ENCODE data around the gene POLR3E. TPM values are rescaled to one million over a fixed set of nuclear protein-coding genes. Genes with fewer than 3 reads are reported as not detected.

POLR3E gene
- total and polyA plus RNA-seq, 2 donors (not counting 1 experiment from before 2014, with no cell fraction given) = 97.1 to 98.4 TPM

GRCh38 chr16:22326369-22326652, 29.1 kb downstream of the POLR3E start:
- intact Hi-C loops (cut with micrococcal nuclease) = no loop called here
- Mint-ChIP-seq H3K9me3 (ENCODE audit: insufficient read depth) (no peaks in the 10 kb centered on the region), H3K4me1 (no peaks in the 10 kb centered on the region), H3K4me3 (no peak overlapping the region), H3K27ac (no peak overlapping the region), H3K27me3 (no peaks in the 10 kb centered on the region)
- H3K4me3 ChIP-seq (ENCODE audit: control extremely low read depth in 1 of 5, extremely low read depth in 1 of 5, insufficient read depth in 1 of 5, low read depth in 2 of 5, low read length in 4 of 5) = no peak overlapping the region
- H4K20me1 ChIP-seq (ENCODE audit: control insufficient read depth, insufficient read depth, low read length, poor library complexity, severe bottlenecking) = peaks cover 41% of the 10 kb centered on the region
- no peaks in the 10 kb centered on the region for H3K9me3 ChIP-seq (ENCODE audit: control extremely low read depth in 1 of 3, control insufficient read depth in 2 of 3, insufficient read depth in 1 of 3, low read length in 2 of 3)
- no peak overlapping the region for H3K9ac ChIP-seq (ENCODE audit: low read length)
- no peaks in the 10 kb centered on the region for H3K4me1 ChIP-seq (ENCODE audit: control insufficient read depth in 2 of 2, insufficient read depth in 2 of 2, low read length in 2 of 2)
- peaks cover 3 to 82% of the 10 kb centered on the region in 2 experiments for H3K36me3 ChIP-seq (replicated peaks in 1 of 2; ENCODE audit: control extremely low read depth in 1 of 2, control insufficient read depth in 1 of 2, extremely low read depth in 1 of 2, insufficient read depth in 2 of 2, low read length in 1 of 2)
- CTCF ChIA-PET = no interaction called here
- H3K27ac ChIP-seq (ENCODE audit: low read length in 2 of 2) = no peak overlapping the region
- no peak overlapping the region for H2AFZ ChIP-seq (ENCODE audit: insufficient read depth, low read depth, low read length, poor library complexity, severe bottlenecking)
- DNase-seq (no peak), ATAC-seq (ENCODE audit: low read depth) (no peak)
- 100% methylated on average over 4 of the region's 4 CpGs for WGBS (ENCODE audit: insufficient coverage)
- H3K27me3 ChIP-seq (replicated peaks in 1 of 4; ENCODE audit: control extremely low read depth in 1 of 4, control insufficient read depth in 3 of 4, insufficient read depth in 4 of 4, low read length in 3 of 4) = no peaks in the 10 kb centered on the region
- POLR2A ChIA-PET = no interaction called here
- H3K79me2 ChIP-seq (ENCODE audit: control insufficient read depth, insufficient read depth, low read length) = peaks cover 14% of the 10 kb centered on the region
- no peak for TF ChIP-seq CTCF (IDR thresholded peaks at IDR 0.05)
- no peak for TF ChIP-seq EZH2 (IDR thresholded peaks at IDR 0.05; ENCODE audit: borderline replicate concordance, insufficient read depth, low read depth, low read length, poor library complexity, severe bottlenecking)
- no peak overlapping the region for H3K4me2 ChIP-seq (replicated peaks; ENCODE audit: low read depth, low read length, poor library complexity, severe bottlenecking)

- H3K4me3 Mint-ChIP-seq = no peak overlapping the region
- ChIA-PET CTCF (no interaction called here), POLR2A (no interaction called here)
- Histone ChIP-seq H3K4me3 (ENCODE audit: control extremely low read depth in 1 of 5, extremely low read depth in 1 of 5, insufficient read depth in 1 of 5, low read depth in 2 of 5, low read length in 4 of 5) (no peak overlapping the region), H3K9ac (ENCODE audit: low read length) (no peak overlapping the region), H2AFZ (ENCODE audit: insufficient read depth, low read depth, low read length, poor library complexity, severe bottlenecking) (no peak overlapping the region), H4K20me1 (ENCODE audit: control insufficient read depth, insufficient read depth, low read length, poor library complexity, severe bottlenecking) (peaks cover 35% of the 10 kb centered on the region), H3K4me1 (ENCODE audit: control insufficient read depth in 2 of 2, insufficient read depth in 2 of 2, low read length in 2 of 2) (no peaks in the 10 kb centered on the region), H3K27ac (ENCODE audit: low read length in 2 of 2) (no peak overlapping the region), H3K79me2 (ENCODE audit: control insufficient read depth, insufficient read depth, low read length) (peaks cover 10% of the 10 kb centered on the region), H3K4me2 (replicated peaks; ENCODE audit: low read depth, low read length, poor library complexity, severe bottlenecking) (no peak overlapping the region), H3K9me3 (ENCODE audit: control extremely low read depth in 1 of 3, control insufficient read depth in 2 of 3, insufficient read depth in 1 of 3, low read length in 2 of 3) (no peaks in the 10 kb centered on the region), H3K27me3 (replicated peaks in 1 of 4; ENCODE audit: control extremely low read depth in 1 of 4, control insufficient read depth in 3 of 4, insufficient read depth in 4 of 4, low read length in 3 of 4) (no peaks in the 10 kb centered on the region), H3K36me3 (replicated peaks in 1 of 2; ENCODE audit: control extremely low read depth in 1 of 2, control insufficient read depth in 1 of 2, extremely low read depth in 1 of 2, insufficient read depth in 2 of 2, low read length in 1 of 2) (peaks cover 3 to 82% of the 10 kb centered on the region in 2 experiments)
- no peak overlapping the region for H3K27ac Mint-ChIP-seq
- H3K27me3 Mint-ChIP-seq = no peaks in the 10 kb centered on the region
- no peaks in the 10 kb centered on the region for H3K9me3 Mint-ChIP-seq (ENCODE audit: insufficient read depth)
- no peak for ATAC-seq (ENCODE audit: low read depth)
- H3K4me1 Mint-ChIP-seq = no peaks in the 10 kb centered on the region
- intact Hi-C loops (cut with micrococcal nuclease) = no loop called here
- no peak for TF ChIP-seq CTCF (IDR thresholded peaks at IDR 0.05)
- no peak for TF ChIP-seq EZH2 (IDR thresholded peaks at IDR 0.05; ENCODE audit: borderline replicate concordance, insufficient read depth, low read depth, low read length, poor library complexity, severe bottlenecking)
- DNase-seq = no peak
- WGBS (ENCODE audit: insufficient coverage) = 99% methylated on average over 13 of the region's 13 CpGs
Measured at GRCh38 chr16:22326771-22327445, 29.7 kb downstream of the POLR3E start.

Measured in B cell (primary cell).